Measurements from ENCODE around the gene WWOX.

DNA sequence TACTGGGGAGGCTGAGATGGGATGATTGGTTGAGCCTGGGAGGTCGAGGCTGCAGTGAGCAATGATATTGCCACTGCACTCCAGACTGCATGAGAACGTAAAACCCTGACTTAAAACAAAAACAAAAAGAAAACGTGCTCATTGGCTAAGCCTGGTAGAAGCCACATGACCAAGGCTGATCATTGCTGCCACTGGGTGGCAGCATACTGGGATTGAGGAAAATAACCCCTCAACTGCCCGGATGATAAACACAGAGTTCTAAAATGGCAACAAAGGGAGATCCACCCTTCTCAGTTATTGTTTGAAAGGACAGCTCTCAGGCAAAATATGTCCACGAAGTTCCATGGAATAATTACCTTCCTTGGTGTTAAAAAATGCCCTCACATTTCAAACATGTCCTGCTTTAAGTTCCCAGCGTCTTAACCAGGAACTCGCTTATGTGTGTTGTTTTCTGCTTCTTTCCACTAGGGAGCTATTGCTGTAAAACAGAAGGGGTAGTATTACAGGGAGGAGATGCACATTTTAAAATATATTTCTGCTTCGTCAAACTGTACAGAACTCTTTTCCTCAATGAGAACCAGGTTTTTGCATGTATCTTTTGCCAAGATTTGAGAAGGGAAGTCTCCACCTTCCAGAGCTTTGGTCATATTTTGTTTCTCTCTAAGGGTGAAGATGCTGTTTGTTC is 825.8 kb downstream of the WWOX start:
- TF ChIP-seq ZNF70 (CRISPR knock-in tag; IDR thresholded peaks at IDR 0.05) (no peak), ISL1 (CRISPR knock-in tag; IDR thresholded peaks at IDR 0.05) (no peak), PPARA (CRISPR knock-in tag; IDR thresholded peaks at IDR 0.05; ENCODE audit: borderline replicate concordance) (no peak)

All from SK-N-SH treated with all-trans-retinoic acid at 6 μM for 48 hours (cell line).